HG03521 (cell line): ENCODE results near the gene CENPP.

Experiments used
- ATAC-seq: cut with Tn5 transposase; IDR thresholded peaks from one replicate; pipeline ENCODE4 v1.9.1; 2021; ENCODE audit warnings: mild to moderate bottlenecking, moderate library complexity; ENCODE audit not compliant: unreplicated experiment

Gene CENPP

DNA sequence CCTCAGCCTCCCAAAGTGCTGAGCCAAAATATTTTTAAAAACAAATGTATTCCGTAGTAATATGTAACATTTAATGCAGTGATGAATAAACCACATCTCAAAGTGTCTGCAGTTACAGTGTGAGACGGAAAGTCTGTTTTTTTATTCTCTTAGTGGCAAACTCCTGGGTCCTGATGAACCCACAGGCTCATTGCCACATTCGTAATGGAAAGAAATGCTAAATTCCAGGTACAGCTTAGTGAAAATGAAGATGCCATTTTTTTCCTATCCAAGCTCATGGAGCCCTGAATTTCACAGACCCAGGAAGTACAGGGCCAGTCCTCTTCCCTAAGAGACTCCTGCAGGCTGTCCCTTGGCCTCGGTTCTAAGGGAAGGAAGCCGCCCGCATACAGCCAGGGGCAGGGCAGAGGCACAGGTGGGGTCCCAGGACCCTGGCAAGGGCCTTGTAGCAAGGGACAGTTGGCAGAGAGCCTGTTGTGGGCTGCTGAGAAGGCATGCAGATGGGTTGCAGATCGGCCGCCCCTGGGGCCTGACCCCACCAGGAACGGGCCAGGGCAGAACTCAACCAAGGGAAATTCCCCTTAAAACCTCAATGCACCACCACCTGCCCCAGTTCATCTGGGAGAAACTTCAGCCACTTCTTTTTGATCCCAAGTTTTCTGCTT, 308.0 kb downstream of the CENPP start:
- no peak for ATAC-seq

DNA sequence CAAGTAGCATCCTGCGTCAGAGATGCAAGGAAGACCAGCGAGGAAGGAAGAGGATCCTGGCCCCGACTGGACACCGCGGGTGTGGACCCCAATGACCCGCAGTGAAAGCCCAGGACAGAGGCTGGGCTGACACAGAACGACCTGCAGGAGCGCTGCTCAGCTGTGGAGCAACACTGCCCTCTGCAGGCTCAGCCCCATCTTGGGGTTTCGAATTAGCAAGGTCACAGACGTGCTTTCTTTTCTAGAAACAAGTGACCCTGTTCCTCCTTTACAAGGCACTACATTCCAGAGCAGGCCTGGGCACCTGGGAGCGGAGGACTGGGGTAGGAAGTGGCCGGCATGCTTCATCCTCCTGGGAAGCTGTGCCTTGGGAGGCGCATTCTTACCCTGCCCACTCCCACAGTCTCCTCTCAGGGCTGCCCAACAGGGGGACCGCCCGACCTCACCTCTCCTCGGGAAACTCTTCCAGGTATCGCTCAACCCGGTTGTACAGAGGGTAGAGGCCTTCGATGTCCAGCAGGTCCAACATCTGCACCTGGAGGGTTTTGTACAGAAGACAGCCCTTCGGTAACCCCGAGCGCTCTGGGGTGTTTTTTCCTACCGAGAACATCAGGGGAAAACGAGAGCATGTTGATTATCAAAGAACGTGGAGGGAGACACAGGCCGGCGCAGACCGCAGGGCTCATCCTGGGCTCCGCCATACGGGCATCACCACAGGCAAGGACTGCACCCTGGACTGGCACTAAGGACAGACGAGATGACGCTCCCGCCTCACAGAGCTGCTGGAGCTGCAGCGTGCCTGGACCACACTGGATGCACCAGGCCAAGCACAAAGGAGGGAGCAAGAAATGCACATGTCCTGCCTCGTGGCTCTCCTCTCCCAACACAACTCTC, 309.2 kb downstream of the CENPP start:
- ATAC-seq: no peak

DNA sequence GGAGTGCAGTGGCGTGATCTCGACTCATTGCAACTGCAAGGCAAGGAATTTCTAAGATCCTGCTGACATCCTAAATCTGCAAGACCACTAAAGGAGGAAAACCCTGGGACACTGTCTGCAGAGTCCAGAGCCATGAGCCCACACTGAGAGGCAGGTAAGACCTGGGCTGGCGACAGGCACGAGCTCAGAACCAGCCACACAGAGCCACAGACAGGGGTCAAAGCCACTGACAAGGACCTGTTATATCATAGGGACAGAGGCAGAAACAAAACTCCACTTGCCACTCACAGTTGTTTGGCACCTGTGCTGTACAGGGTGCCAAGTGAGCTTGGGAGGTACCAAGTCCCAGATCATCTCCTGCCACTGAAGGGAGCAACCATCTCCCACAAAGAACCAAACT, 310.0 kb downstream of the CENPP start:
- ATAC-seq: no peak

DNA sequence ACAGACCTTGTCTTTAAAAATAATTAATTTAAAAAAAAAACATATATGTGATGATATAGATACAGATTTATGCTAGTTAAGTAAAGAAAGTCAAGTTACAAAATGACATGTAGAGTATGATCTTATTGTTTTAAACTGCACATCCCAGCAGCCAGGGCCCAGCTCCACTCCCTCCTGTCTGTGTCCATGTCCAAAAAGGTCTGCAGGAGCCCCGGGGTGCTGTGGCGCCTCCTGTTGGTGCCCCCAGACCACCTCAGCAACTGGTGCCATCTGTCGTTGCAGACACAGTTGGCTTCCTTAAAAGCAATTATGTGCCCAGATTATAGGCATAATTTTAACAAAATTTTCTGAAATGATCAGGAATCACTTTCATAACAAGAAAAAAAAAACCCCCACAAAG, 310.9 kb downstream of the CENPP start:
- no peak for ATAC-seq

DNA sequence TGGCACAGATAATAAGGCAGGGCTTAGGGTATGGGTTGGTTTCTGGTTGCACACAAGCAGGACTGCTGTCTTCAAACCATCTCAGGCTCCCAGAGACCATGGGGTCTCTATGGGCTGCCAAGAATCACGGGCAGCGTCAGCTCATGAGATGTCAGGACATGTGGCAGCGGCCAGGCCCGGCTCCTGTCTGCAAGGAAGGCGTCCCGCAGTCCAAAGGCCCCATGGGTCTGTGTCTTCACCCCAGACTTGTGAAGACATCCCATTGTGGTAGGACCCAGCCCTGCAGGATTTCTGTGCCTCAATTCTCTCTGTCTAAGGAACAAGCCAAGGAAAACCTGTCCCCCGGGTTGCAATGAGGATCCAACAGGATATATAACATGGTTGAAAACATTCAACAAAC, 311.6 kb downstream of the CENPP start:
- no peak for ATAC-seq

DNA sequence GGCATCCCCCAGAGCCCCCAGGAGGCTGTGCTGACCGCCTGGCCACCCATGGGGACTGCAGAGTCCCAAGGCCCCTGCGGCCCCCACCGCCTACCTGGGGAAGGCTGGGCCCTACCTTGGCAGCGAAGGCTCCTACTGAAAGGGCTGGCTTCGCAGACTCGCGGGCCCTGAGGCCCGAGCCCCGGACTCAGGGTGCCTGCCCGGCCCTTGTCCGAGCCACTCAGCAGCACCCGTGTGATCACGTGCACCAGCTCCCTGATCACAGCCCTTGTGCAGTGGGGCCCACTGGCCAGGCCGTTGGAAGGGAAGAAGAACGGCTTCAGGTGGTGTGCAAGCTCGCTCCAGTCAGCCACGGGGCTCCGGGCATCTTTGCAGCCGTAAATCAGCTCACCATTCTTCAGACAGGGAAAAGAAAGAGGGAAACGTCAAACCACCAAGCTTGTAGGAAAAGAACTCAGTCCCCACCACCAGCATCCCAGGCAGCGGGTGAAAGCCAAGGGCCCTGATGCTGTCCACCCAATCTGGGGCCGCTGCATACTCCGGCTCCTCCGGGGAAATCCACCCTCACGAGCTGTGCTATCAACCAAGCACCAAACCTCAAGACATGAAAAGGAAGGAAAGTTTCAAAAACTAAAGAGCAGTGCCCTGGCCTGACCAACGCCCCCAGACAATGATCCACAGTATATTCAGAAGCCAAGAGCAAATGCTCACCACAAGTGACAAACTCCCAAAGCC, 312.3 kb downstream of the CENPP start:
- ATAC-seq: no peak

DNA sequence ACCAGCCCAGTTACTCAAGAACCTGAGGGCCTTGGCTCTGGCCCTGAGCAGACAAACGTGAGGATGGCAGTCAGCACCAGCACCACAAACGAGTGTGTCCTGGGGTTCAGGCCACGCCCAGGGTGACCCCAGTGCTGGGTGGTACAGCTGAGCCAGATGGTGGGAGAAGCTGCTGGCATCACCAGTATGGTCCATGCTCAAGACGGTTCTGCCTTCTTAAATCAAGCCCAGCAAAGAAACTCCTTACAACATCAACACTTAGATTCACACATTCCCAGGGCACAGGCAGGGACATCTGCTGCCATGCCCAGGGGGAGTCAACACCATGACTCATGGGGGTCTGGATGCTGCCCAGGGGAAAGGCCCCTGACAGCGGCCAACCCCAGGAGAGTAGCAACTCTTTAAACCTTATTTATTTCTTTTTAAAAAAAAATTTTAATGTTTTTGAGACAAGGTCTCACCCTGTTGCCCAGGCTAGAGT, 312.9 kb downstream of the CENPP start:
- ATAC-seq: no peak

DNA sequence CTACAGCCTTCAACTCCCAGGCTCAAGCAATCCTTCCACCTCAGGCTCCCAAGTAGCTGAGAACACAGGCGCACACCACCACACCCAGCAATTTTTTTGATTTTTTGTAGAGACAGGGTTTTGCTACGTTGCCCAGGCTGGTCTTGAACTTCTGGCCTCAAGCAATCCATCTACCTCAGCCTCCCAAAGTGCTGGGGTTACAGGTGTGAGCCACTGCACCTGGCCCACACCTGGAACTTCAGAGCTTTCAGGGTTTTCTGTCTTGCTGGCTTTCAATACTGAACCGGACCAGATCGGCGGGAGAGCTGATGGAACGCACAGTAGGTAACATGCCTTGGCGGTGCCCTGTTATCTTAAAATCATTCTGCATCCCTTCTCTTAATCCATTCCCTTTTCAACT, 313.4 kb downstream of the CENPP start:
- no peak for ATAC-seq

DNA sequence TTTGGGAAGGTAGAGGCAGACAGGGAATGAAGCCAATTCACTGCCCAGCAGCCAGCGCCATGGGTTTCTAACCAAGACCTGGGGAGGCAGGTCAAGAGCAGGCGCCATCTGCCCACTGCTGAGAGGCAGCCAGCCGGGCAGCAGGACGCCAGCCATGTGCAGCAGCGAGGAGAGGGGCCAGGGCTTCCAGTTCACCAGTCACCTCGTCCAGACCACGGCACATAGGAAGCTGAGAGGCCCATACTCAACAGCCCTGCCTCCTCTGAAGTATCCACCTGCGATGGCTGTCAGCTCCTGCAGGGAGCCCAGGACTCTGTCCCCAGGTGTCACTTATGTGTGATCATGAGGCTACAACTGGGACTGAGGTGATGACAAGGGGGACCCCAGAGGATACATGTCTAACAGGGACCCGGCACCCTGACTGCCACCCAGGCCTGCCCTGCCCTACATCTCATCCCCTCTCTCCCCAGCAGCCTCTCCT, 314.1 kb downstream of the CENPP start:
- no peak for ATAC-seq

DNA sequence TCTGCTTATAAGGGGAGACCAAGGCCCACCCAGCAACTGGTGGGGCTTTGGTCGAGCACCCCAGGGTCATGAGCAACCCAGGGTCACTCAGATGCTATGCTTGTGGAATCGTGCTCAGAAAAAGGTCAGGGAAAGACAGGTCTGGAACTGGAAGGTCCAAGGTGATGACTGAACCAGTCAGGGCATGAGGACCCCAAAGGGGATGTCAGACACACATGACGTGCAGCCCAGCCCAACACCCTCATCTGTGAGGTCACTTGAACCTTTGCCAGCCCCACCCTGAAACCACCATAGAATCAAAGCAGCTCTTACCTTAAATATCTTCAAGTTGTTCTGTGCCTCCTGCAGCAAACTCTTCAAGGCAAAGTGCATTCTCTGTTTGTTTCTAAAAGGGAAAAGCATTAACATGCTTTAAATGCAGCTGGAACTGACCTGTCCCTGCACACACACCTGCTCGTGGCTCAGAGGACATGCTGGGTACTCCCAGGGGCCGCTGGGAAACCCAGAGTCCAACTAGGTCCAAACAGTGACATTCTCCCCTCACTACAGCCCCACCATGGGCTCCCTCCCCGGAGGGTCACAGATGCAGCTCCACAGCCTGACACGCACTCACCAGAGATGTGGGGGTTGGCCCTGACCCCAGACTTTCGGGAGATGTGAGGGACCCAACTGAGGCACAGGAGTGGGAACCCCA, 314.8 kb downstream of the CENPP start:
- no peak for ATAC-seq

DNA sequence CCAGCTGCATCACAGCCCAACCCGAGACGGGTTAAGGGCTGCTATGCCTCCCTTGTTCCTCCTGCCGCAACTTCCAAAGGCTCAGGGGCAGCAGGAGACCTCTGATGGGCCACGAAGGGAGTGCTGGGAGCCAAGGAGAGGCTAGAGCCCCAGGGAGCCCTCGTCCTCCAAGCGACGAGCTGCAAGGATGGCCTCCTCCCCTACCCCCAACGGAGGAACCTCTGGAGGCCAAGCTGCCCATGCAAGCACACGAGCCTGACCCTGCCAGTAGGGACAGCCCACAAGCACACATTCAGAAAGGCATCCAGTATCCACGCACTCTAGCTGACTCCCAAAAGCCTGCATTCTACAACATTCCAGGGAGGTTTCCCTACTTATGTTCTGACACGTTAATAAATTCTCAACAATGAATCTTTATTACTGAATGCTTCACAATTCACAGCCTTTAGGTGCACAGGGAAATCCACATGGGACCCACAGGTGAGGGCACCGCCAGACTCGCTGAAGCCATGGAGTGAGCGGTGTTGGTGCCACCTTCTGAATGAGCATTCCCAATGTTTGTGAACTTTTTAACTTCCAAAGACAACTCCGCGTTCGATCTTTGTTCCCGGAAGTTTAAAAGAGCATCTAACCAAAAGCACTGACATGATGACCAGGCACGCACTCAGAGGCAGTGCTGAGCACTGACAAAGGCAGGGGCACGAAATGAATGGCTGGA, 315.5 kb downstream of the CENPP start:
- ATAC-seq: no peak

DNA sequence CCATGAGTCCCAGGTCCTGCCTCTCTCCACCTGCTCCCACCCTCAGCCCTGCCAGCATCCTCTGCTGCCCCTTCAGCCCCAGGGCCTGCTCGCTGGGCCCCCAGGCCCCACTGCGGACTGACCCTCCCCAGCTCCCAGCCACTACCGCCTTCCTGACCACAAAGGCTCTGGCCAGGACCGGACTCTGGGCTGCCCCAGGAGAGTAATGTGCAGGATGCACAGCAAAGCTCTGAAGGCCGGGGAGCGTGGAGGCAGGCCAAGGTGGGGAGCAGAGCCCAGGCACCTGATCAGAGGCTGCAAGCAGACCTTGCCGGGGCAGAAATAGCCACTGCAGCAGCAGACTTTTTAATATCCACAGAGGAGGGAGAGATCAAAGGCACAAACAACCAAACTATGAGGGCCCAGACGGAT, 316.3 kb downstream of the CENPP start:
- ATAC-seq: no peak

DNA sequence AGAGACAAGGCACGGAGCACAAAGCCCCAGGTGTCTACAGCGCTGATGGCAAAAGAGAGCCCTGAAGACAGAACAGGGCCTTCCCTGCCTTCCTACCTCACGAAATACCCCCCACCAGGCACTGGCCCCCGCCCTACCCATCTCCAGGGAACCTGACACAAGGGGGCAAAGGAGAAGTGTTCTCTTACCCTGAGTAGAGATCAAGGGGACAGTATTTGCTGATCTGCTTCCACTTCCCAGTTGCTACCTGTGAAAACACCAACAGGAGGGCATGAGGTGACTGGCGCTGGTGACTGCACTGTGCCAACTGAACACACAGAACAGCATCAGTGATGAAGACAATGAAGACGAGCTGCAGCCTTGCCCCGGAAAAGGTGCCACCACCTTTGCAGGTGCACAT, 316.8 kb downstream of the CENPP start:
- ATAC-seq: no peak

DNA sequence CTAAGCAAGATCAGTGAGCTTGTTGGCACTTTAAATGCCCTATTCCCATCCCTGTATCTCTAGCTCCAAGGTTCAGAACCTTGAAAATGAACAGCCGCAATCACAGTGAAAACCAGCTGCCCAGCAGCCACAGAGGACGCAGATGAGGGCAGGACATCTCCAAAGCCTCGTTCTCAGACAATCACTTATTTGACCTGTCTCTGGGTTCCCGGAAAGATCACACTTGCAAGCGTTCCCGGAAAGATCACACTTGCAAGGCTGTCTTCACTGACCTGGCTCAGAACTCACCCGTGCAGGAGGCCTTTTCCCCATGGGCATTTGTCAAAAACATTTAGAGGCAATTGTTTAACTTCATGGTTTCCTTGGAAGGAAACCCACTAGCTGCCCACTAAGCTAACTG, 318.5 kb downstream of the CENPP start:
- no peak for ATAC-seq

DNA sequence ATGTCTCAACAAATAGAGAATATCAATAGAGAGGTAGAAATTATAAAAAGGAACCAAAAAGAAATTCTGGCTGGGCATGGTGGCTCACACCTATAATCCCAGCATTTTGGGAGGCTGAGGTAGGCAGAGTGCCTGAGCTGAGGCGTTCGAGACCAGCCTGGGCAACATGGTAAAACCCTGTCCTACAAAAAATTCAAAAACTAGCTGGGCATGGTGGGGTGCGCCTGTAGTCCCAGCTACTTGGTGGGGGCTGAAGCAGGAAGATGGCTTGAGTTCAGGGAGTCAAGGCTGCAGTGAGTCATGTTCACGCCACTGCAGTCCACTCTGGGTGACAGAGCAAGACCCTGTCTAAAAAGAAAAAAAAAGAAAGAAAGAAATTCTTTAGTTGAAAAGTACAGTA, 319.3 kb downstream of the CENPP start:
- no peak for ATAC-seq

DNA sequence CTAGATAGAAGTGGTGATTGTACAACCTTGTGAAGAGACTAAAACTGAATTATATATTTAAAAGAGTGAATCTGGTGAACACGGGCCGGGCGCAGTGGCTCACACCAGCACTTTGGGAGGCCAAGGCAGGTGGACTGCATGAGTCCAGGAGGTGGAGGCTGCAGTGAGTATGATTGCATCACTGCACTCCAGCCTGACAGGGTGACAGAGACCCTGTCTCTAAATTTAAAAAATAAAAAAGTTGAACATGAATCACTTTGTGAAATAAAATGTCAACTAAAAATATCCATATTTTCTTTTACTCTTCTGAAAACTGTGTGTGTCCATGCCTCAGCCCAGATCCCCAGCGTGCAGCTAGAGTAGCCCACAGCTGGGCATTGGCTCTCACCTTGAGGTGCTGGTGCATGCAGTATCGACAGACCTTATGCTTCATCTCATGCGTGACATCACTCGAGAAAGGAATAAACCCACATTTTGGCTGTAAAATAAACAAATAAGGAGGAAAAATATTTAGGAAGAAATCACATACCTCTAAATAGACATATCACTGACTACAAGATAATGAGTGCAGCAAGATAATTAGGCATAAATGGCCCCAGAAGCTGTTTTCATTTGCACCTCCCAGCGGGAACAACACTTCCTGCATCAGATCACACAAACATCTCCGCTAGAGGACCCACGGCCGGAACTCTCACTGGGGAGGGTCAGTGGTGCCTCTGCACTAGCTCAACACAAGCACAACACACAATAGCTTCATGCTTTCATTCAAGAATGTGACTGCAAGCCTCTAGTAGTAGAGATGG, 322.1 kb downstream of the CENPP start:
- no peak for ATAC-seq

DNA sequence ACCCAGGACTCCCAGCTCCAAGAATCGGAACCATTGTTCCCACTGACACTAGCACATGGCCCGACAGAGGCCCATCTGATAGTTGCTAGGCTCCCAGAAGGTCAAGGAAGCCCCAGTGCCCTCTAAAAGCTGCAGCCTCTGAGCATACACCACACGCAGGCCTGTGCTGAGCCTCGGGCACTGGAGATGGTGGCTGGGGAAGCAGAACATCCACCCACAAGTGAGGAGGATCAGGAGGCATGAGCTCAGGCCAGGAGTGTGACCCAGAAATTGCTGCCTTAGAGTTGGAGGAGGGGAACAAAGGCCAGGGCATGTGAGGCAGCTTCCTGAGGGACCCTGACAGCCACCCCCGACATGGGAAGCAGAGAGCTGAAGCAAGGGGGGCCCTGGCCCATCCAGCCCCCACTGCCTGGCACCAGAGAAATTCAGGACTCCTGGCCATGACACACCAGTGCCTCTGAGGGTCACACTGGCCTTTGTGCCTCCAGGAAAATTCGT, 322.8 kb downstream of the CENPP start:
- no peak for ATAC-seq

DNA sequence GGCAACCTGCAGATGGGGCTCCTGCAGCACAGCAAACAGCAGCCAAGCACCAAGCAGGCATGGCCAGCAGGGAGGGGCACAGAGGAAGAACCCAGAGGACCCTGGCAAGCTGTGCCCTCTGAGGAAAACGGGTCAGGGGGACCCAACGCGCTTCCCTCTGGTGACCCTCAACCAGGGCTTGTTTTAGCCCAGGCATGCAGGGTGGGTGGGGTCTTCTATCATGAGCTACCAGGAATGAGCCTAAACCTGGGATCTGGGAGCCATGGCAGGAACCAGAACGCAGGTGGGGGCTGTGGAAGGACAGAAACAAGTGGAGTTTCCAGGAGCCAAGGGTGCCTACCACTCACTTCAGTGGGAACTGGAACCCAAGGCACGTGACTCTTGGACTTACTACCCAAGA, 323.3 kb downstream of the CENPP start:
- ATAC-seq: no peak

DNA sequence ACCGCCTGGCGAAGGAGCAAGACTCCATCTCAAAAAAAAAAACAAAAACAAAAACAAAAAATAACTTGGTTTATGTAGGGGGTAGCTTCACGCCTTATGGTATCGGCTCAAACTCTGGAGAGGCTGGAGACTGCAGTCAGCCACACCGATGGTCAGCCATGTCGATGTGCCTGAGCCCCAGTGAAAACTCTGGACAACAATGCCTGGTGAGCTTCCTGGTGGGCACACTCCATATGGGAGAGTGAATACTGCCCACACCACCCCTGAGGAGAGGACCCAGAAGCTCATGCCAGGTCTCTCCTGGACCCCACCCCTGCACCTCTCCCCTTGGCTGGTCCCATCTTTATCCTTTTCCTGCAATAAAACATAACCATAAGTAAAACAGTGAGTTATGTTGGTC, 324.5 kb downstream of the CENPP start:
- ATAC-seq: no peak
